Keratinocyte (primary cell): ENCODE results near the gene HINT2. TPM values are rescaled to one million over a fixed set of nuclear protein-coding genes. Genes with fewer than 3 reads are reported as not detected.

Source experiments
- DNase-seq: peaks from one replicate; pipeline ENCODE4 v3.0.0-alpha.2; 2011; ENCODE audit warnings: low read depth, missing footprints, low spot score
- FAIRE-seq: peaks from 2 replicates; lab custom pipeline; 2011; peaks lifted over from hg19 to GRCh38; lab: Jason Lieb, UNC
- H2AFZ ChIP-seq: 2 replicates; pipeline ENCODE4 v1.6.0; 2012; ENCODE audit warnings: low read length, control low read depth, inconsistent platforms; ENCODE audit not compliant: control insufficient read depth
- H3K27ac ChIP-seq: 2 replicates; pipeline ENCODE4 v1.5.1; 2011; ENCODE audit warnings: low read length; ENCODE audit not compliant: control insufficient read depth, insufficient read depth
- H3K27me3 ChIP-seq: 3 replicates; pipeline ENCODE4 v1.6.0; 2011; ENCODE audit warnings: low read length; ENCODE audit not compliant: control insufficient read depth, insufficient read depth; ENCODE audit errors: extremely low read depth
- H3K36me3 ChIP-seq, 2 experiments: 2 replicates in 1 of 2; 3 replicates in 1 of 2; pipeline ENCODE4 v1.5.1; 2011; ENCODE audit warnings: low read length in 2 of 2, mild to moderate bottlenecking in 1 of 2; ENCODE audit not compliant: control insufficient read depth in 2 of 2, insufficient read depth in 2 of 2; ENCODE audit errors: extremely low read depth in 1 of 2
- H3K4me1 ChIP-seq: 3 replicates; pipeline ENCODE4 v1.5.1; 2011; ENCODE audit warnings: low read length; ENCODE audit not compliant: control insufficient read depth, insufficient read depth; ENCODE audit errors: extremely low read depth
- H3K4me2 ChIP-seq: 3 replicates; pipeline ENCODE4 v1.6.0; 2011; ENCODE audit warnings: low read depth, low read length; ENCODE audit not compliant: control insufficient read depth, insufficient read depth; ENCODE audit errors: extremely low read depth
- H3K4me3 ChIP-seq, 3 experiments: fragments of 200-600 bp in 1 of 3; sonication (generic) in 1 of 3; 2 replicates in 2 of 3; 3 replicates in 1 of 3; pipeline ENCODE4 v1.5.1; 2011 to 2016; ENCODE audit warnings: low read length in 3 of 3, mild to moderate bottlenecking in 3 of 3, control low read depth in 2 of 3, inconsistent platforms in 1 of 3, low read depth in 1 of 3, mixed read lengths in 1 of 3, mixed run types in 1 of 3, moderate library complexity in 1 of 3; ENCODE audit not compliant: control insufficient read depth in 2 of 3, insufficient read depth in 2 of 3; ENCODE audit errors: extremely low read depth in 1 of 3
- H3K79me2 ChIP-seq: 2 replicates; pipeline ENCODE4 v1.6.0; 2012; ENCODE audit warnings: low read length; ENCODE audit not compliant: control insufficient read depth, insufficient read depth
- H3K9ac ChIP-seq: 3 replicates; pipeline ENCODE4 v1.6.0; 2011; ENCODE audit warnings: low read length; ENCODE audit not compliant: control insufficient read depth, insufficient read depth; ENCODE audit errors: extremely low read depth
- H3K9me1 ChIP-seq: 3 replicates; pipeline ENCODE4 v1.6.0; 2011; ENCODE audit warnings: low read length; ENCODE audit not compliant: control insufficient read depth, insufficient read depth; ENCODE audit errors: extremely low read depth
- H3K9me3 ChIP-seq: 2 replicates; pipeline ENCODE4 v1.5.1; 2012; ENCODE audit warnings: low read depth, low read length; ENCODE audit not compliant: control insufficient read depth
- H4K20me1 ChIP-seq: 3 replicates; pipeline ENCODE4 v1.6.0; 2011; ENCODE audit warnings: low read length; ENCODE audit not compliant: control insufficient read depth, insufficient read depth; ENCODE audit errors: extremely low read depth
- EZH2 ChIP-seq: IDR thresholded peaks from one replicate; pipeline ENCODE4 v1.6.1; 2012; ENCODE audit warnings: inconsistent platforms, mild to moderate bottlenecking, low read length, moderate library complexity
- dilution Hi-C: fragments of 300-500 bp; cut with MboI; formaldehyde crosslinking; loops from one replicate; pipeline ENCODE4 v1.7.0; 2020; ENCODE audit warnings: low sequenced_read_pairs; ENCODE audit not compliant: extremely low pct_ligation_motif_present
- polyA plus RNA-seq, 5 experiments: library from polyadenylated mRNA; depleted of rRNA in 3 of 5; stranded (reverse) in 3 of 5; stranded (forward) in 1 of 5; unstranded in 1 of 5; fragments of >200 nt; gene quantifications; 1 replicate in 1 of 5; 2 replicates in 3 of 5; 3 replicates in 1 of 5; pipeline versions ENCODE4 v1.2.1 to v1.2.3, GENCODE V29; 2011 to 2012; ENCODE audit warnings: missing spikeins in 2 of 5, low read depth in 1 of 5, low replicate concordance in 1 of 5
- TF ChIP-seq, protein P1 (sequence below), 3 experiments: IDR thresholded peaks in 1 of 3; conservative IDR thresholded peaks in 1 of 3; optimal IDR thresholded peaks in 1 of 3; 2 replicates in 2 of 3; 3 replicates in 1 of 3; pipeline versions ENCODE3 to v1.5.1; 2011; ENCODE audit warnings: low read length in 3 of 3, mild to moderate bottlenecking in 3 of 3, moderate library complexity in 2 of 3, control low read depth in 1 of 3, inconsistent platforms in 1 of 3; ENCODE audit not compliant: insufficient read depth in 2 of 3; ENCODE audit errors: extremely low read depth in 1 of 3

HINT2 gene
- polyA plus RNA-seq, 1 donor (not counting 4 experiments of a cell fraction or from before 2014, with no cell fraction given): 16.6 TPM

DNA sequence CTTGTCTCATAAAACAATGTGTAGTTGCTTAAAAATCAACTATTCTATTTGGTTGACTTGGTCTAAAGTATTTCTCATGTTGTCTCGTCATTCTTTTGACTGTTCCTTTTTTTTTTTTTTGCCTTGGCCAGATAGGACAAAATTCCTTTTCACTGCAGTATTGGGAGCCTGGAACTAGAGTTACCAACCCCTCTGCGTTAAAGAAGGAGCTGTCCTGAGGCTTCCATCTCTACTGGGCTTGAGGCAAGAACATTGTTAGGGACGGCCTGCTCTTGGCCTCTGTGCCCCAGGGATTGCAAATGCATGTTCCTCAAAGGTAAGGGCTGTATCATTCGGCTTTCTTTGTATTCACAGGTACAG lies 24.8 kb downstream of the HINT2 start:
- no peaks in the 10 kb centered on the region for H3K79me2 ChIP-seq
- no peak overlapping the region for H3K27ac ChIP-seq
- no peaks in the 10 kb centered on the region for H3K4me1 ChIP-seq
- no peak overlapping the region for H3K9ac ChIP-seq
- TF ChIP-seq, protein P1, sequence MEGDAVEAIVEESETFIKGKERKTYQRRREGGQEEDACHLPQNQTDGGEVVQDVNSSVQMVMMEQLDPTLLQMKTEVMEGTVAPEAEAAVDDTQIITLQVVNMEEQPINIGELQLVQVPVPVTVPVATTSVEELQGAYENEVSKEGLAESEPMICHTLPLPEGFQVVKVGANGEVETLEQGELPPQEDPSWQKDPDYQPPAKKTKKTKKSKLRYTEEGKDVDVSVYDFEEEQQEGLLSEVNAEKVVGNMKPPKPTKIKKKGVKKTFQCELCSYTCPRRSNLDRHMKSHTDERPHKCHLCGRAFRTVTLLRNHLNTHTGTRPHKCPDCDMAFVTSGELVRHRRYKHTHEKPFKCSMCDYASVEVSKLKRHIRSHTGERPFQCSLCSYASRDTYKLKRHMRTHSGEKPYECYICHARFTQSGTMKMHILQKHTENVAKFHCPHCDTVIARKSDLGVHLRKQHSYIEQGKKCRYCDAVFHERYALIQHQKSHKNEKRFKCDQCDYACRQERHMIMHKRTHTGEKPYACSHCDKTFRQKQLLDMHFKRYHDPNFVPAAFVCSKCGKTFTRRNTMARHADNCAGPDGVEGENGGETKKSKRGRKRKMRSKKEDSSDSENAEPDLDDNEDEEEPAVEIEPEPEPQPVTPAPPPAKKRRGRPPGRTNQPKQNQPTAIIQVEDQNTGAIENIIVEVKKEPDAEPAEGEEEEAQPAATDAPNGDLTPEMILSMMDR (optimal IDR thresholded peaks at IDR 0.05 in 1 of 3, IDR thresholded peaks at IDR 0.05 in 1 of 3, conservative IDR thresholded peaks at IDR 0.05 in 1 of 3; ENCODE audit: extremely low read depth in 1 of 3, insufficient read depth in 2 of 3, low read length in 3 of 3): no peak
- no peak for TF ChIP-seq EZH2
- no peak overlapping the region for H2AFZ ChIP-seq
- no peaks in the 10 kb centered on the region for H3K9me1 ChIP-seq
- FAIRE-seq (no peak), DNase-seq (no peak)
- H3K9me3 ChIP-seq: no peaks in the 10 kb centered on the region
- H3K36me3 ChIP-seq: no peaks in the 10 kb centered on the region
- H3K4me2 ChIP-seq: no peak overlapping the region
- dilution Hi-C loops: no loop called here
- H3K27me3 ChIP-seq: no peaks in the 10 kb centered on the region
- no peak overlapping the region for H3K4me3 ChIP-seq
- H4K20me1 ChIP-seq: no peaks in the 10 kb centered on the region

DNA sequence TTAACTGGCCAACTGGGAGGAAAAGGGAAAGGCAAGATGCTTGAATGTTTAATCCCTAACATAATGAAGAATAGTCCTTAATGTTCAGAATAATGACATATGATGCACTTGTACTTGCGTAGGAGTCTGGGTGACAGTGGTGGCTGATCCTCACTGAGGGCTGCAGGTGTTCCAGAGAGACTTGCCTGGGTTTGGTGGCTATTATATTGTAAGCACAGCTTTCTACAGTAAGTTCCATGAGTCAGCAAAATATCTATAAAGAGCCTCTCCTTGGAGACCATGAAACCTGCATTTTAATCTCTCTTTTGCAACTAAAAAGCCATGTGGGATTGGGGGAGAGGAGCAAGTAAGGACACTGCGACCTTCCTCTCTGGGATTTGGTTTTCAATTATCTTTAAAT lies 25.3 kb downstream of the HINT2 start:
- DNase-seq (no peak), FAIRE-seq (no peak)
- Histone ChIP-seq H3K4me2 (no peak overlapping the region), H3K27ac (no peak overlapping the region), H3K9me1 (no peaks in the 10 kb centered on the region), H3K9ac (no peak overlapping the region), H2AFZ (no peak overlapping the region), H3K9me3 (no peaks in the 10 kb centered on the region), H3K79me2 (no peaks in the 10 kb centered on the region), H3K4me1 (no peaks in the 10 kb centered on the region), H4K20me1 (no peaks in the 10 kb centered on the region), H3K4me3 (no peak overlapping the region), H3K36me3 (no peaks in the 10 kb centered on the region), H3K27me3 (no peaks in the 10 kb centered on the region)
- dilution Hi-C loops: no loop called here
- TF ChIP-seq, protein P1 (optimal IDR thresholded peaks at IDR 0.05 in 1 of 3, IDR thresholded peaks at IDR 0.05 in 1 of 3, conservative IDR thresholded peaks at IDR 0.05 in 1 of 3; ENCODE audit: extremely low read depth in 1 of 3, insufficient read depth in 2 of 3, low read length in 3 of 3): no peak
- no peak for TF ChIP-seq EZH2
